HG03045 (cell line): ENCODE measurements around the gene POLA2.
A peak's percentile ranks its signal among the peaks of the same experiment; 100 is the strongest.

Source experiments
- ATAC-seq: cut with Tn5 transposase; IDR thresholded peaks from one replicate; pipeline ENCODE4 v1.9.1; 2021; ENCODE audit warnings: mild to moderate bottlenecking, moderate library complexity; ENCODE audit not compliant: unreplicated experiment

Gene POLA2

DNA sequence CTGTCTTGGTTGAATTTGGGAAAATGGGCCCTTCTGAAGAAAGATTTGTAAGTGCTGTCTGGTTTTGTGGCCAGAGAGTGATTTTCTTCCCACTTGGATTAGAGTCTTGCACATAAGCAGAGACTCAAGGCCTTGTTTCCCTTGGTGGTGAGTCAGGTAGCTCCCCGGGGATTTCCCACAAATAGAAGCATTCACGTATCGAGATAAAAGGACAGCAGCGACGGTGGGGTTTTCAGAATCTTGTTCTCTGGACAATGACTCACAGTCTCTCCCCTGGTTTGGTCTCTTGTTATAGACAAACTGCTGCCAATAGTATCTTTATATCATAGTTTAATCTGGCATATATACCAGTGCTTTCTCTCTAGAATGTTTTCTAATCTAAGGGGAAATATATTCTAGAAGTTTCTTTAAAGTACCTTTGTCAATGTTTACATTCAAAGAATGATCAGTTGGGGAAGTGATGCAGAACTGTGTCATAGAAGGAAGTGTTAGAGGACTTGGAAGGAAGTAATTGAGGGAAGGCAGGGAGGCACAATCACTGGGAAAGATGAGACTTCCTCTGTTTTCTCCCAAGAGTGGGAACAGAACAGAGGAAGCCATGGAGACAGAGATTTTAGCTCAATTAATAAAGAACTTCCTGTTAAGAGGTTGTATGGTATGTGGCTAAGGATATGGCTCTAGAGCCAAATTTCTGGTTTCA is 18.1 kb downstream of the POLA2 start:
- ATAC-seq = no peak

- no peak for ATAC-seq
These were observed 18.9 kb downstream of the POLA2 start for GRCh38 chr11:65280646-65281045.

GRCh38 chr11:65286686-65287085 is 24.9 kb downstream of the POLA2 start:
- no peak for ATAC-seq

- ATAC-seq = no peak
These were observed 25.8 kb downstream of the POLA2 start for GRCh38 chr11:65287601-65288000.

DNA sequence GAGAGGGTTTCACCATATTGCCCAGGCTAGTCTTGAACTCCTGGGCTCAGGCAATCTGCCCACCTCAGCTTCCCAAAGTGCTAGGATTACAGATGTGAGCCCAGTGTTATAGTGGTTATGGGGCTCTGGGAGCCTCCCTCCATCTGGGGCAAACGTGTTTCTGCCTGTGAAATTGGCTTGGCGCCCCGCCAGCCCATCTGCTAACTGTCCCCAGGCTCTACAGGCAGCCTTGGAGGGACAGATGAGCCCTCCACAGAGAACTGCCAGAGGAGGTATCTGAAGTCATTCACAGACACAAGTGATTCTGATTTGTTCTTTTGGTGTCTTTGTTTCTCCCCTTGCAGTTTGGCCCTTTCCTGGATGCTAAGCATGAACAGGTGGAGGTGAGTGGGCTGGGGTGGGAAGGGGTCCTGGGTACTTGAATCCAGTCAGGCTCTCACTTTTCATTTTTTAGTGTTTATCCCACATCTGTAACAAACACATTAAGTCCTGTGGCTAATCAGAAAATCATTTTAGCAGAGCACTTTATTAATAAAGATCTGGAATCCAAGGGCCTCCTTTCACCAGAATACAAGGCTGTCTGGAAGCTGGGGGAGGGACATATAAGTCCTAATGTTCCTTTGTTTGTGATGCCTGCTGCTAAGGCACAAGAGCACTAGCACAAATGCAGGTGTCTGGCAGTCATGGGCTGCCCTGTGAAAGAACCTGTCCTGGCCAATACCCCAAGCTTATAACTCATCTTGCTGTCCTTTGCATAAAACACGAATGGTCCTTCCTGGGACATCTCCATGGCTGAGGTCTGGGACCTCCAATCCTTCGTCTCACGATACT is 27.2 kb downstream of the POLA2 start:
- ATAC-seq = no peak

GRCh38 chr11:65290448-65291165 is 28.8 kb downstream of the POLA2 start:
- ATAC-seq = peak; percentile 59

DNA sequence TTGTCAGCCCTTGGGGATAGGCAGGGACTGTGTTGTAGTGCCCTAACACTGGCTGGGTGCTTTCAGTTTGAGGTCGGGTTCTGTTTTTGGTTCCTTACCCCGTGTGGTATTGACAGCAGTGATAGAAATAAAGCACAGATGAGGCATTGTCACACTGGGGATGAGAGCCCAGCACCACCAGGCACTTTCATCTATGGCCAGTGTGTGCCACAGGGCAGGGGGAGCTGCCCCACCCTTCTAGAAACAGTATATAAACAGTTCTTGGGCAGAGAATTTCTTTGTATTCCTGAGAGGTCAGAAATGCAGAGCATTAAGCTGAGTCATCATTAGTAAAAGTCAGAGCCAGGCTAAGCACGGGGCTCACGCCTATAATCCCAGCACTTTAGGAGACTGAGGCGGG is 29.9 kb downstream of the POLA2 start:
- ATAC-seq = no peak

DNA sequence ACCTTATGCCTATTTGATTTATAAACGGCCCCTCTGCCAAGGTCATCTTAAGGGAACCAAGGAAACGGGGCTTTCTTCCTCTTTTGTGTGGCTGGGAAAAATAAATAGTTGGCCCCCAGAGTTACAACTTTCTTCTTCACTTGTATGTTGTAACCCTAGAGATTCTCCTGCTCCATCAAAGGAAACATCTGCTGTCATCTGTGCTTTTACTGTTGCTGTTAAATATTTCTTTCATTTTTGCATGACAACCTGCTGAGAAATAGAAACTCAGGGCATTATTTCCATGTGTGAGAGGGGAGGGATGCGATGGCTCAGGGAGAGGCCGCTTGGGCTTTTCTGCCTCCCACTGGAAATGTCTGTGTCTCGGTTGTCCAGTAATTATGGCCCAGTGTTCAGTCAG is 31.1 kb downstream of the POLA2 start:
- ATAC-seq = no peak

- ATAC-seq = no peak
These were observed 32.2 kb downstream of the POLA2 start for GRCh38 chr11:65293909-65294381.

GRCh38 chr11:65295001-65295400 is 33.2 kb downstream of the POLA2 start:
- no peak for ATAC-seq

DNA sequence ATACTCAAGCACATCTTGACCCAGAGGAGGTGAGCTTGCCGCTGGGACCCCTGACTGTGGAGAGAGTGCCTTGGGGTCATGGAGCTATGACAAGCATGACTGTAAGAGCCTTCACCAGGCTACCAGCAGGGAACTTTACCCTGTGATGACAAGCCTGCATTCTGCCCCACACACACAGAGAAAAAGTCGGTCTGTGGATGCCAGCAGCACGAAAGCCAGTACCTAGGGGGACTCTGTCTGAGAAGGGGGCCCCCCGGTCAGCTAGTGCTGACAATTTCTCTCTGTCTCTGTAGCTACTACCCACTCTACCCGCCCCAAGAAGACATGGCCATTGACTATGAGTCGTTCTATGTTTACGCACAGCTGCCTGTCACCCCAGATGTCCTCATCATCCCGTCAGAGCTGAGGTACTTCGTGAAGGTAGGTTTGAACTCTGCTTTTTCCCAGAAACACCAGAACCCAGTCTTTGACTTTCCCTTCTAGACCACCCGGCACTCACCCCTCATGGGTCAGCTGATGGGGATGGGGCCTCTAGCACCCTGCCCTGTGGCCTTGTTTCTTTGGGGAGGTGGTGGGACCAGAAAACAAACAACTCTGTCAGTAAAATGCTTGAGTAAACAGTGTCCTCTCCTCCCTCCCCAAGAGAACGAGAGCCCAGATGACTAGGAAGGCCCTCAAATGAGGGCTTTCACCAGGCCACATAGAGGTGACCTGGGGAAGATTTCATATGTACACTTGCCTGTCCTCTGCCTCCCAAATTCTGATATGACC is 34.0 kb downstream of the POLA2 start:
- no peak for ATAC-seq

DNA sequence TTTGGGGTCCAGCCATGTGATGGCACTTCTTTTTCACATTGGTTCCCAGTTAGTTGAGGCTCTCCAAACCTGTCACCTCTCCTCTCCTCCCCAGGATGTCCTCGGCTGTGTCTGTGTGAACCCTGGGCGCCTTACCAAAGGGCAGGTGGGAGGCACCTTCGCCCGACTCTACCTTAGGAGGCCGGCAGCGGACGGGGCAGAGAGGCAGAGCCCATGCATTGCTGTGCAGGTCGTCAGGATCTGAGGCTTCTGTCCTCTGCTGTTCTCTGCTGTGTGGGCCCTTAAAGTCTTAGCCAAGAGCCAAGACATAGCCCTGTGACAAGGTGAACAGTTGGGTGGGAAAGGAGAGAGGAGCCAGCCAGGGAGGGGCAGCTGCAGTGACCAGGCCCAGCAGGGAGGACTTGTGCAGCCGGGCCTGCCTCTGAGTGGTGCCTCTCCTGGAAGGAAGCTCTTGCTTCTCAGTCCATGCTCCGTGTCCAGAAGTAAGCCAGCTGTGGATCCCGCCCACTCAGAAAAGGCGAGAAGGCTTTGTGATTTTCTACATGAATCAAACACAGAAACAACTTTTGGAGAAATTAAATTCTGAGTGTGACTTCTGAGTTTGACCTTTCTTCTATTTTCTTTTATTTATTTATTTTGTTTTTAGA is 35.4 kb downstream of the POLA2 start:
- ATAC-seq = no peak

DNA sequence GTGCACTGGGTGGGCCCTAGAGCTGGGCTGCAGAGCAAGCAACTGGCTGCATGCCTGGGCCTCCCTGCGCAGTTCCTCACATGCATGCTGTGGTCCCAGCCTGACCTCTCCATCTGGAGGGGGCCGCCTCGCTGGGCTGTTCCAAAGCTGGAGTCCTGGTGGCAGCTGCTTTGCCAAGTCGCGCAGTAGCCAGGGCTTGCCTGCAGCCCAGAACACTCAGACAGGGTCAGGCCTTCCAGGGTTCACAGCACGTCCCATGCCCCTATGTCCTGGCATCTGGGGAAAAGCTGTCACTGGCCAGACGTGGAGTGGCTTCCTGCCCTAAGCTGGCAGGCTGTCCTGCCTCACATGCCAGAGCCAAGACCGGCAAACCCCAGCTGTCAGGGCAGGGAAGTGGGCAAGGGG is 36.4 kb downstream of the POLA2 start:
- no peak for ATAC-seq

GRCh38 chr11:65298655-65299179 is 37.0 kb downstream of the POLA2 start:
- ATAC-seq = no peak

DNA sequence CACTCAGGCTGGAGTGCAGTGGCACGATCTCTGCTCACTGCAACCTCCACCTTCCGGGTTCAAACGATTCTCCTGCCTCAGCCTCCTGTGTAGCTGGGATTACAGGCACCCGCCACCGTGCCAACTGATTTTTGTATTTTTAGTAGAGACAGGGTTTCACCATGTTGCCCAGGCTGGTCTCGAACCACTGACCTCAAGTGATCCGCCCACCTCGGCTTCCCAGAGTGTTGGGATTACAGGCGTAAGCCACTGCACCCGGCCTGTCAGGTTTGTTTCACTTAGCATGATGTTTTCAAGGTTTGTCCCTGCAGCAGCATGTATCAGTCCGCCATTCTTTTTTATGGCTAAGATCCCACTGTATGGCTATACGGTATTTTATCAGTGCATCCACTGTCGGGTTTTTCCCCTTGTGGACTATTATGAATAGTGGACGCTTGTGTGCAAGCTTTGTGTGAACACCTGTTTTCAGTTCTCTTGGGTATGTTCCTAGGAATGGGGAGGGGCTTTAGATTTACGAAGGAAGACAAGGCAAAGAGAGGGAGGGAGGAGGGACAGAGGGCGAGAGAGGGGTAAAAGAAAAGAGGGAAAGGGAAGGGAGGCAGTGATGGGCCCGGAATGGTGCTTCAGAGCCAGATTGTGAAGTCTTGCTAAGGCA is 39.0 kb downstream of the POLA2 start:
- no peak for ATAC-seq

DNA sequence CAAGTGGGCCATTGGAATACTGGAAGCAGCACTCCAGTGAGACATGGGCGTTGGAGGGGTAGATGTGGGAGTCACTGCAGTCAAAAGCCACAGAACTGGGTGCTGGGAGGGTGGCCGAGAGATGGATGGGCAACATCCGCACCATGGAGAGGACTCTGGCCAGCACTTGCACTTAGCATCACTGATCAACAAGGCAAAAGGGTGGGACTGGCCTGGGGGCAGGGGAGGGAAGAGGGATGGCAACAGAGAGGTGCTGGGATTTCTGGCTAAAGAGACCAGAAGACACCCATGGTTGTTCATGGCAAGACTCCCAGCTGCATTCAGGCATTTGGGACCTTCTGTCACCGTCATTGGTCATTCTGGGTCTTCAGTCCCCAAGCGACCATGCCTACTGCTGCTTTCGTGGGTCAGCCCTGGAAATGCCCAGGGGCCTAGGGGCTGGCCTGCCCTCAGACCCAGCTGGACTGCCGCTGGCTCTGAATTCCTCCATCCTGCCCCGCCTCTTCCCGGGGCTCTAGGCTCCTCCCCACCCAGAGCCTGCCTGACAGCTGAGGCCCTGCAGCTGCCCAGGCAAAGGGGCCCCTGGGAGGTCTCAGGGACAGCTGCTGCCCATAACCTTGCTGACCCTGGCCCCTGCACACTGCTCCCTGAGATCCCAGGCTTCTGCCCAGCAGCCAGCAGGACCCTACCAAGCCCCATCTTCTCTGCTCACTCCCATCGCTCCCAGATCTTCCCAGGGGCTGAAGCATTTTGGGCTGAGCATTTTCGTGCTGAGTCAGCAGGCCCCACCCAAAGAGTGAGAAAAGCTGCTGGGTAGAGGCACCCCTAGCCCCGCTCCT is 39.9 kb downstream of the POLA2 start:
- ATAC-seq = no peak

GRCh38 chr11:65303555-65303954 is 41.8 kb downstream of the POLA2 start:
- no peak for ATAC-seq

- no peak for ATAC-seq
These were observed 42.3 kb downstream of the POLA2 start for GRCh38 chr11:65304110-65304509.

DNA sequence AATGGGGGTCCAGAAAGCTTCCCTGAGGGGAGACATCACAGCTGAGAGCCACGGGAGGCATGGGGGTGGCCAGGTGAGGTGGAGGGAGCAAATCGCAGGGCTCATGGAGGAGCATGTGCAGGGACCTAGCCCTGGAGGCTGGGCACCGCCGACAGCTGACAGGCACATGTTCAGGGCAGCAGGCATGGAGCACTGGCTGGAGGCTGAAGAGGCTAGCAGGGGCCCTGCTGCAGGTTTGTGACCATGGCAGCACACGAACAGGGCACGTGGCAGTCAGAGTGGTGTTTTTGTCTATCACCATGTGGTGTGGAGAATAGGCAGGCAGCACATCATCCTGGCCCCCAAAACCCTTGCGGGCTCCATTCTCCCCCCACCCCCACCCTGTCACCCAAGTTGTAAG is 42.9 kb downstream of the POLA2 start:
- ATAC-seq = no peak
